HepG2 (cell line): ENCODE measurements around the gene FAM13B. TPM values are rescaled to one million over a fixed set of nuclear protein-coding genes. Genes with fewer than 3 reads are reported as not detected.

Experiments
- CTCF ChIP-seq: sonication (generic); formaldehyde crosslinking; IDR thresholded peaks from 2 replicates; pipeline ENCODE4 v1.5.0; 2020; ENCODE audit warnings: mild to moderate bottlenecking, missing genetic modification reagents, moderate library complexity
- NR3C1 ChIP-seq: sonication (generic); formaldehyde crosslinking; IDR thresholded peaks from 2 replicates; pipeline ENCODE4 v1.4.0; 2020; ENCODE audit warnings: missing genetic modification reagents
- PATZ1 ChIP-seq: sonication (generic); formaldehyde crosslinking; IDR thresholded peaks from 2 replicates; pipeline ENCODE4 v1.4.0; 2020; ENCODE audit warnings: missing genetic modification reagents
- POLR2A ChIP-seq, 2 experiments: IDR thresholded peaks; 2 replicates each; pipeline ENCODE4 v1.6.1; 2011; ENCODE audit warnings: low read depth in 2 of 2, low read length in 2 of 2, mild to moderate bottlenecking in 1 of 2, moderate library complexity in 1 of 2; ENCODE audit not compliant: insufficient read depth in 1 of 2
- SAFB2 ChIP-seq: sonication (generic); formaldehyde crosslinking; IDR thresholded peaks from 2 replicates; pipeline ENCODE4 v1.5.1; 2020; ENCODE audit warnings: missing genetic modification reagents, low read depth, mild to moderate bottlenecking, borderline replicate concordance
- SPEN ChIP-seq: sonication (generic); formaldehyde crosslinking; IDR thresholded peaks from 2 replicates; pipeline ENCODE4 v1.5.1; 2020; ENCODE audit warnings: low read depth, mild to moderate bottlenecking, missing genetic modification reagents
- TAF1 ChIP-seq: sonication (generic); formaldehyde crosslinking; IDR thresholded peaks from 2 replicates; pipeline ENCODE4 v1.4.0; 2020; ENCODE audit warnings: missing genetic modification reagents
- ZBTB8A ChIP-seq: sonication (generic); formaldehyde crosslinking; IDR thresholded peaks from 2 replicates; pipeline ENCODE4 v1.4.0; 2020; ENCODE audit warnings: mild to moderate bottlenecking, low read depth, missing genetic modification reagents, borderline replicate concordance
- ZFP91 ChIP-seq: sonication (generic); formaldehyde crosslinking; IDR thresholded peaks from 2 replicates; pipeline ENCODE4 v1.9.0; 2022; ENCODE audit warnings: missing genetic modification reagents, mild to moderate bottlenecking, borderline replicate concordance
- ZNF280B ChIP-seq: sonication (generic); formaldehyde crosslinking; IDR thresholded peaks from 2 replicates; pipeline ENCODE4 v1.5.0; 2020; ENCODE audit warnings: missing genetic modification reagents, mild to moderate bottlenecking, borderline replicate concordance
- ZNF619 ChIP-seq: sonication (generic); formaldehyde crosslinking; IDR thresholded peaks from 2 replicates; pipeline ENCODE4 v1.4.0; 2020; ENCODE audit warnings: mild to moderate bottlenecking, missing genetic modification reagents
- ZNF800 ChIP-seq: sonication (generic); formaldehyde crosslinking; IDR thresholded peaks from 2 replicates; pipeline ENCODE4 v1.4.0; 2020; ENCODE audit warnings: missing genetic modification reagents
- polyA plus RNA-seq, 8 experiments: library from polyadenylated mRNA; depleted of rRNA in 3 of 8; stranded (reverse) in 7 of 8; unstranded in 1 of 8; fragments of >200 nt; fragmentation: Illumina TruSeq in 4 of 8; extraction: Trizol in 4 of 8; gene quantifications; 2 replicates each; pipeline versions ENCODE4 v1.2.1 to v1.2.3, GENCODE V29; 2011 to 2016; ENCODE audit warnings: low read depth in 4 of 8, missing spikeins in 1 of 8, mixed read lengths in 1 of 8; ENCODE audit not compliant: insufficient read depth in 1 of 8
- total RNA-seq, 5 experiments: library from RNA; depleted of rRNA; stranded (reverse); fragments of >200 nt; fragmentation: Illumina TruSeq; extraction: Trizol; gene quantifications; 2 replicates each; pipeline ENCODE4 v1.2.3, GENCODE V29; 2016; ENCODE audit warnings: low read depth in 1 of 5

Gene FAM13B
- total and polyA plus RNA-seq, 2 of the 13 experiments (the other 11 are each of a cell fraction or from before 2014, with no cell fraction given): 6.9 to 11.5 TPM

- TF ChIP-seq ZFP91 (CRISPR knock-in tag) (peak; percentile 82), ZNF619 (CRISPR knock-in tag) (peak; percentile 57), ZNF800 (CRISPR knock-in tag) (no peak), ZBTB8A (CRISPR knock-in tag) (no peak), CTCF (CRISPR knock-in tag) (0 out of 2 replicates have a peak, but pooled peaks have one; percentile 18), POLR2A (IDR thresholded peaks at IDR 0.05; ENCODE audit: insufficient read depth in 1 of 2, low read depth in 2 of 2, low read length in 2 of 2) (peak; percentile 70 to 89), NR3C1 (CRISPR knock-in tag) (no peak), SPEN (CRISPR knock-in tag) (peak; percentile 26; the same call in 1 of the 2 replicates), ZNF280B (peak; percentile 43; the same call in 1 of the 2 replicates), TAF1 (CRISPR knock-in tag) (peak; percentile 90), PATZ1 (CRISPR knock-in tag) (peak; percentile 81), SAFB2 (CRISPR knock-in tag) (peak; percentile 50; the same call in 1 of the 2 replicates)
Measured at GRCh38 chr5:138032572-138033385, at the start of gene FAM13B (continued).
